GM12891 (cell line): ENCODE measurements around the gene DAZAP1.

Experiments
- PAX5 ChIP-seq: IDR thresholded peaks from 2 replicates; pipeline ENCODE4 v1.6.1; 2011; ENCODE audit warnings: low read length, moderate library complexity, mild to moderate bottlenecking; ENCODE audit not compliant: insufficient read depth, severe bottlenecking
- POLR2A ChIP-seq: IDR thresholded peaks from 2 replicates; pipeline ENCODE4 v1.6.1; 2011; ENCODE audit warnings: low read depth, low read length, control low read depth
- POLR2AphosphoS5 ChIP-seq: IDR thresholded peaks from 2 replicates; pipeline ENCODE4 v1.6.1; 2011; ENCODE audit warnings: low read depth, low read length, control low read depth
- SPI1 ChIP-seq: IDR thresholded peaks from 2 replicates; pipeline ENCODE4 v1.6.1; 2011; ENCODE audit warnings: low read depth, low read length, control low read depth
- TAF1 ChIP-seq: IDR thresholded peaks from 2 replicates; pipeline ENCODE4 v1.6.1; 2011; ENCODE audit warnings: low read depth, low read length, control low read depth

DNA sequence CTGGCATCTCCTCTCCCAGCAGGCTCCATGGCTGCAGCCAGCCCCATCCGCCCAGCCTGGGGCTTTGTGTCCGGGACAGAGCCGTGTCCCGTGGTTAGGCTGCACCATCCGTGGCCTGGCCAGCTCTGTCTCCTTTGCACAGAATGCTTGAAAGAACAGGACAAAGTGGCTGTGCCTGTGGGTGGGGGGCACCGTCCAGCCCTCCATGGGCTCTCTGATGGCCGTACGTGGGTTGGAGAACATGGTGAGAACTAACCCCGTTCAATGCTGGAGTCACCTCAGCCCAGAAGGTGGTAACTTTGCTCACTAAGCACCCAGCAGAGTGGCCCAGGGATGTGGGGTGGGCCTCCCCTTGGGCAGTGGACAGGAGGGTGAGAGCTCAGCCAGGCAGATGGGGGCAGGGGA lies 33.6 kb downstream of the DAZAP1 start:
- TF ChIP-seq POLR2AphosphoS5 (peak; percentile 69; the same call in 1 of the 2 replicates), SPI1 (no peak), POLR2A (no peak), TAF1 (no peak), PAX5 (no peak)
